CD4-positive, CD25-positive, alpha-beta regulatory T cell (primary cell): ENCODE results near the gene RPL37. TPM values are rescaled to one million over a fixed set of nuclear protein-coding genes. Genes with fewer than 3 reads are reported as not detected.
"Not testable (repeated sequence)": the region's sequence is repeated elsewhere in the genome, so short reads cannot be mapped to it uniquely, and the experiment has no call there.

Experiments used
- ATAC-seq, 2 donors: fragments of 150-1000 bp; cut with Tn5 transposase; one replicate each; pipeline ENCODE4 v1.10.0; 2021; ENCODE audit warnings: low read depth in 2 of 2, moderate number of reproducible peaks in 2 of 2, moderate library complexity in 1 of 2
- DNase-seq, 3 donors: peaks; one replicate each; pipeline versions ENCODE4 v3.0.0 to v3.0.0-alpha.2; 2012 to 2022; ENCODE audit warnings: mixed read lengths in 1 of 3
- H3K27ac ChIP-seq: one replicate; pipeline ENCODE4 v1.7.0; 2013; ENCODE audit warnings: mild to moderate bottlenecking, low read length; ENCODE audit not compliant: insufficient read depth, poor library complexity, severe bottlenecking
- H3K27me3 ChIP-seq: one replicate; pipeline ENCODE4 v1.7.0; 2013; ENCODE audit warnings: low read length; ENCODE audit not compliant: control insufficient read depth, insufficient read depth
- H3K36me3 ChIP-seq: one replicate; pipeline ENCODE4 v1.7.0; 2013; ENCODE audit warnings: mild to moderate bottlenecking, low read length, moderate library complexity; ENCODE audit not compliant: control insufficient read depth, insufficient read depth
- H3K4me1 ChIP-seq: 2 replicates; pipeline ENCODE4 v1.7.0; 2013; ENCODE audit warnings: mild to moderate bottlenecking, low read length; ENCODE audit not compliant: insufficient read depth, control insufficient read depth, poor library complexity, severe bottlenecking
- H3K4me3 ChIP-seq: one replicate; pipeline ENCODE4 v1.7.0; 2013; ENCODE audit warnings: low read depth, mild to moderate bottlenecking, low read length, moderate library complexity
- H3K9me3 ChIP-seq, 2 experiments: 1 replicate in 1 of 2; 2 replicates in 1 of 2; pipeline ENCODE4 v1.7.0; 2013; ENCODE audit warnings: low read length in 2 of 2, mild to moderate bottlenecking in 1 of 2, moderate library complexity in 1 of 2; ENCODE audit not compliant: control insufficient read depth in 2 of 2
- H3K27ac Mint-ChIP-seq, 3 donors: one replicate each; pipeline ENCODE4 v1.8.0; 2020 to 2022; ENCODE audit warnings: mild to moderate bottlenecking in 3 of 3, mixed read lengths in 3 of 3, moderate library complexity in 2 of 3
- H3K27me3 Mint-ChIP-seq: one replicate; pipeline ENCODE4 v1.8.0; 2022; ENCODE audit warnings: mild to moderate bottlenecking, mixed read lengths
- H3K36me3 Mint-ChIP-seq: one replicate; pipeline ENCODE4 v1.8.0; 2020; ENCODE audit warnings: mixed read lengths
- H3K4me1 Mint-ChIP-seq, 4 donors: one replicate each; pipeline ENCODE4 v1.8.0; 2020 to 2022; ENCODE audit warnings: mixed read lengths in 4 of 4, mild to moderate bottlenecking in 1 of 4
- H3K4me3 Mint-ChIP-seq, 4 donors: one replicate each; pipeline ENCODE4 v1.8.0; 2020 to 2022; ENCODE audit warnings: mild to moderate bottlenecking in 4 of 4, mixed read lengths in 4 of 4, moderate library complexity in 3 of 4
- H3K9me3 Mint-ChIP-seq, 7 donors: one replicate each; pipeline ENCODE4 v1.8.0; 2020 to 2022; ENCODE audit warnings: mixed read lengths in 7 of 7, mild to moderate bottlenecking in 3 of 7, moderate library complexity in 2 of 7
- polyA plus RNA-seq, 4 donors: library from polyadenylated mRNA; unstranded; fragments of 300-500 nt; fragmentation: Illumina TruSeq; gene quantifications; one replicate each; pipeline ENCODE4 v1.2.3, GENCODE V29; 2021
- total RNA-seq: library from RNA; stranded (reverse); gene quantifications from one replicate; pipeline ENCODE4 v1.2.3, GENCODE V29; 2022

RPL37 gene
- total and polyA plus RNA-seq, 5 donors from 2014 or later = 1,729 to 2,513 (median 2,030) TPM

DNA sequence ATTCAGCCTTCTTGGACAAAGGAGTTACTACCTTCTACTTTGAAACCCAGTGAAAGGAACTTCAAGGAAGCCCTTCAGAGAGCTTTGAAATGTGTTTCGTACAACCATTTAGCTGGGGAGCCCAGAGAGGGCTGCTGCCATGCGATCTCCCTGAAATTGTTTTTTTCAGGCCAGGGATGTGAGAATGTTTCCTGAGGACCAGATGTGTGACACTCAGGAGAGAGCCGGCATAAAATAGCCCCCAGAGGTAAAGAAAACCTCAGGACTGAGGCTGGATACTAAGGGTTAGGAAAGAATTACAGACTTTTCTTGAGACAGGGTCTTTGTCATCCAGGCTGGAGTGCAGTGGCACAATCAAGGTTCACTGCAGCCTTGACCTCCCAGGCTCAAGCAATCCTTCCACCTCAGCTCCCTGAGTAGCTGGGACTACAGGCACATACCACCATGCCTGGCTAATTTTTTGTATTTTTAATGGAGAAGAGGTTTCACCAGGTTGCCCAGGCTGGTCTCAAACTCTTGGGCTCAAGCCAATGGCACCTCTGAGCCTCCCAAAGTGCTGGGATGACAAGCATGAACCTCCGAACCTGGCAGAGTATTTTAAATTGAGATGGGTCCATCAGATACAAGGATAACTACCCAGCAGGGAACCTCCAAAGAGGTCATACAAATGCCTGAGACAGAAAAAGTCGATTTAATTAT lies 8.4 kb downstream of the RPL37 start:
- H3K4me1 ChIP-seq = no peaks in the 10 kb centered on the region
- H3K27ac Mint-ChIP-seq = no peak overlapping the region
- H3K27me3 Mint-ChIP-seq = no peaks in the 10 kb centered on the region
- no peak overlapping the region for H3K27ac ChIP-seq
- H3K36me3 Mint-ChIP-seq = peaks cover 39% of the 10 kb centered on the region
- H3K4me1 Mint-ChIP-seq = peaks cover 10 to 23% (median 20%) of the 10 kb centered on the region in 4 donors
- no peak overlapping the region for H3K4me3 ChIP-seq
- H3K9me3 ChIP-seq = no peaks in the 10 kb centered on the region
- ATAC-seq = no peak
- H3K4me3 Mint-ChIP-seq = no peak overlapping the region
- no peak for DNase-seq
- H3K9me3 Mint-ChIP-seq = no peaks in the 10 kb centered on the region
- peaks cover 54% of the 10 kb centered on the region for H3K36me3 ChIP-seq
- no peaks in the 10 kb centered on the region for H3K27me3 ChIP-seq

DNA sequence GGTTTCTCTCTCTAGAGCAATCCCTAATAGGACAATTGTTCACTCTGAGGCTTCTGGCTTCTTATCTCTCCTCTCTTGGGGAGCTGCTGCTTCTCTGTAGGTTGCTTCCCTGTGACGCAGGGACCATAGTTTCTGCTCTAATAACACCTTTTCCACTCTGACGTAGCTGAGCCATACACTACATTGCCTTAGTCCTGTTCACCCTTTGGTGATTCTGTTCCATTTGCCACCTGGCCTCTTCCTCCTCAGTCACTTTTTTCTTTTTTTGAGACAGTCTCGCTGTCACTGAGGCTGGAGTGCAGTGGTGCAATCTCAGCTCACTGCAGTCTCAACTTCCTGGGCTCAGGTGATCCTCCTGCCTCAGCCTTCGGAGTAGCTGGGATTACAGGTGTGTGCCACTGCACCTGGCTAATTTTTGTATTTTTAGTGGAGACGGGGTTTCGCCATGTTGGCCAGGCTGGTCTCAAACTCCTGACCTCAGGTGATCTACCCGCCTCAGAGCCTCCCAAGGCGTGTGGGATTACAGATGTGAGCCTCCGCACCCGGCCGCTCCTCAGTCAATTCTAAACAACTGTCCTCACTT lies 9.5 kb downstream of the RPL37 start:
- H3K9me3 Mint-ChIP-seq, H3K4me1 ChIP-seq, ATAC-seq, H3K9me3 ChIP-seq, H3K27ac ChIP-seq, H3K27me3 ChIP-seq, H3K4me3 ChIP-seq, H3K4me3 Mint-ChIP-seq, H3K27me3 Mint-ChIP-seq, DNase-seq: not testable (repeated sequence)
- peaks cover 43% of the 10 kb centered on the region for H3K36me3 ChIP-seq
- Mint-ChIP-seq H3K4me1 (peaks cover 10 to 18% (median 16%) of the 10 kb centered on the region in 4 donors), H3K36me3 (peaks cover 34% of the 10 kb centered on the region), H3K27ac (peak overlapping the region in 2 of 3 donors; percentile 28 to 93)

DNA sequence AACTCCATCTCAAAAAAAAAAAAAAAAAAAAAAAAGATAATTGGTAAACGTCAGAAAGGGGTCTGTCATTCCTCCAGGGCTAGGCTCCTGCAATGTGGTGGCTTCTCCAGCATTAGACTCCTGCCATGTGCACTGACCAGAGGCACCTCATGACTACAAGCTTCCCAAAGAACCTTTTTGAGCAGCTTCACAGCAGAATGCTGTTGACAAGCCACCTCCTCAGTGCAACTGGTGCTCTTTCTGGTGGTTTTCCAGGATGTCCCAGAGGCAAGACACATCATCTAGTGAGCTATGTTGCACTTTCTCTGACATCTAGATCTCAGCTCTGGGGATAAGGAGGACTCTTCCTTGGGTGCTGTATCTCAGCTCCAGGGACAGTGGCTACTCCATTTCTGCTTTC lies 11.6 kb downstream of the RPL37 start:
- Mint-ChIP-seq H3K9me3 (no peaks in the 10 kb centered on the region), H3K27me3 (no peaks in the 10 kb centered on the region), H3K4me1 (peaks cover 0 to 7% (median 5%) of the 10 kb centered on the region in 4 donors), H3K4me3 (no peak overlapping the region), H3K36me3 (peaks cover 15% of the 10 kb centered on the region), H3K27ac (peak overlapping the region in 2 of 3 donors; percentile 36 to 48)
- no peak for ATAC-seq
- H3K4me3 ChIP-seq = no peak overlapping the region
- H3K27ac ChIP-seq = no peak overlapping the region
- no peaks in the 10 kb centered on the region for H3K27me3 ChIP-seq
- no peaks in the 10 kb centered on the region for H3K9me3 ChIP-seq
- H3K4me1 ChIP-seq = no peaks in the 10 kb centered on the region
- peaks cover 22% of the 10 kb centered on the region for H3K36me3 ChIP-seq
- no peak for DNase-seq

DNA sequence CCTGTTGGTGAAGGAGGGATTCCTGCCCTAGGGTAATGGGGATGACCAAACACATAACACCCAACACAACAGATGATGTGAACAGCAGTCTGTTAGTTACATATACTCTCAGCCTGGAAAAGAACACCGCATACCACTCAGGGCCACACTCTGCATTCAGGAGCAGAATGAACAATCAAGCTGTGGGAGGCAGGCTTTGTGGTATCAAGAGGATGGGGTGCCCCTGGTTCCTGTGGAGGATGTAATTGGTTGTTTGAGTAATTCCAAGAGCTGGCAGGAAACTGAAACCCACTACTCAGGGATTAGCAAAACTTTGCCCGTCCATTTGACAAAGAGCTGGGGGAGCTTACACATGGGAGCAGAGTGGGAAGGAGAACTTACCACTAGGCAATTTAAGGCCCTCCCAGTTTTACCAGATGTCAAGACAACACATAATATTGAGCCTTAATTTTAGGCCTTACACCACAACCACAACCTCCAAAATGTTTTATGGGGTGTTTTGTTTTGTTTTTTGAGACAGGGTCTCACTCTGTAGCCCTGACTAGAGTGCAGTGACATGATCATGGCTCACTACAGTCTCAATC lies 21.2 kb downstream of the RPL37 start:
- H3K4me3 ChIP-seq = no peak overlapping the region
- H3K4me1 Mint-ChIP-seq = no peaks in the 10 kb centered on the region
- no peaks in the 10 kb centered on the region for H3K9me3 Mint-ChIP-seq
- no peaks in the 10 kb centered on the region for H3K4me1 ChIP-seq
- H3K27ac ChIP-seq = no peak overlapping the region
- no peaks in the 10 kb centered on the region for H3K36me3 ChIP-seq
- H3K4me3 Mint-ChIP-seq = no peak overlapping the region
- no peaks in the 10 kb centered on the region for H3K27me3 ChIP-seq
- ATAC-seq = no peak
- no peaks in the 10 kb centered on the region for H3K36me3 Mint-ChIP-seq
- no peak overlapping the region for H3K27ac Mint-ChIP-seq
- no peaks in the 10 kb centered on the region for H3K9me3 ChIP-seq
- no peaks in the 10 kb centered on the region for H3K27me3 Mint-ChIP-seq
- no peak for DNase-seq

DNA sequence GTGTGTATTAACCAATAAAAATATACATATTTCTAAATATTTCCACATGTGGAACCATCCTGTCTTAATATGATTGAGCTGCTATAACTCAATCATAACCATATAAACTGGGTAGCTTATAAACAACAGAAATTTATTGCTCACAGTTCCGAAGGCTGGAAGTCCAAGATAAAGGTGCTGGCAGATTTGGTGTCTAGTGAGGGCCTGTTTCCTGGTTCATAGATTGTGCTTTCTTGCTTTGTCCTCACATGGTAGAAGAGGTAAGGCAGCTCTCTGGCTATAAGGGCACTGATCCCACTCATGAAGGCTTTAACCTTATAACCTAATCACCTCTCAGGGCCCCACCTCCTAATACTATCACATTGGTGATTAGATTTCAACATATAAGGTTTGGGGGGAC lies 22.9 kb downstream of the RPL37 start:
- H3K27ac Mint-ChIP-seq = no peak overlapping the region
- no peak for ATAC-seq

DNA sequence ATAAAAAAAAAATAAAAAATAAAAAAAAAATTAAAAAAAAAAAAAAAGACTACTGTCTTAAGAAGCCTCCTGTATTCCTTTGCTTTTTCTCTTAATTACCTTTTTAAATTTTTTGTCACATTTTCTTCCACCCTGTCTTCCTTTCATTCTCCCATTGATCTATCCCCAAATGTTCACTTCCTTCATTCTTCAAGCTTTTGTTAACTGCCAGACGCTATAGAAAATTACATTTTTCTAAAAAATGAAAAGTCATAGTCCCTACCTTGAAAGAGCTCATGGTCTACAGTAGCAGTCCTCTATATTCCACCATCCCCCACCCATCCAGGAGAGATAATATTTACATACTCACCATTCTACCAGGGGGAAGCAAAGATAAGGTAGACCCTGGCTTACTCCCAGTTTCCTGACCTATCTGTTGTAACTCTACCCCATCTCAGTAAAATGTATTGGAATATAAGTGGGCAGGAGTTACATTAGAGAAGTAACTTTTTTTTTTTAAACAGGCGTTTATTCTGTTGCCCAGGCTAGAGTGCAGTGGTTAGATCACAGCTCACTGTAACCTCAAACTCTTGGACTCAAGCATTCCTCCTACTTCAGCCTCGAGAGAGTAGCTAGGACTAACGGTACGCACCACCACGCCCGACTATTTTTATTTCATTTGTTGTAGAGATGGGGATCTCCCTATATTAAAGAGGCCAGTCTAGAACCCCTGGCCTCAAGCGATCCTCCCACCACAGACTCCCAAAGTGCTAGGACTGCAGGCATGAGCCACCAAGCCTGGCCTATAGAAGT lies 33.1 kb downstream of the RPL37 start:
- H3K4me3 ChIP-seq = no peak overlapping the region
- no peaks in the 10 kb centered on the region for H3K27me3 ChIP-seq
- no peak for DNase-seq
- peaks cover 11% of the 10 kb centered on the region for H3K4me1 ChIP-seq
- Mint-ChIP-seq H3K9me3 (peaks cover 0 to 2% (median 0%) of the 10 kb centered on the region in 7 donors), H3K4me1 (peaks cover 3 to 20% (median 12%) of the 10 kb centered on the region in 4 donors), H3K36me3 (no peaks in the 10 kb centered on the region), H3K27me3 (peaks cover 16% of the 10 kb centered on the region), H3K27ac (no peak overlapping the region), H3K4me3 (peak overlapping the region in 2 of 4 donors; percentile 34 to 80)
- no peak for ATAC-seq
- no peak overlapping the region for H3K27ac ChIP-seq
- H3K9me3 ChIP-seq = no peaks in the 10 kb centered on the region
- H3K36me3 ChIP-seq = no peaks in the 10 kb centered on the region

More for the DNA sequence above, 22.9 kb downstream of the RPL37 start:
- Histone ChIP-seq H3K27ac (no peak overlapping the region), H3K4me1 (no peaks in the 10 kb centered on the region), H3K36me3 (no peaks in the 10 kb centered on the region), H3K9me3 (no peaks in the 10 kb centered on the region), H3K4me3 (no peak overlapping the region), H3K27me3 (no peaks in the 10 kb centered on the region)
- Mint-ChIP-seq H3K4me1 (no peaks in the 10 kb centered on the region), H3K36me3 (no peaks in the 10 kb centered on the region), H3K4me3 (no peak overlapping the region), H3K9me3 (no peaks in the 10 kb centered on the region), H3K27me3 (no peaks in the 10 kb centered on the region)
- no peak for DNase-seq

DNA sequence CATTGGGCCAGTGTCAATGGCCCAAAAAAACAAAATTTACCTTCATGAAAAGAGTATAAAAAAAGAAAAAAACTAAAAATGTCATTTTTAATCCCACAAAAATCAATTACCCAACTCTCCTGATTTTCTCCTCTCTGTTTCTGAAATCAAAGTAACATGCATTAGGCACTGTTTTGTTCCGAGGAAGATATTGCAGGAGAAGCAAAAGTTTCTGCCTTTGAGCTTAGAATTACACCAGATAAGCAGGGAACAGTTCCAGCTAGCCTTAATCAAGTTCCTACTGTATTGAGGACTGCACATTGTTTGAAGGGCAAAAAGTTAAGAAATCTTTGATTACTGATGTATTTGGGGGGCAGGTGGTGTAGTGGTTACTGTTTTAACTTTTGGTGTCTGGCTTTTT lies 35.8 kb downstream of the RPL37 start:
- ATAC-seq (no peak), DNase-seq (no peak)
- H3K36me3 ChIP-seq = peaks cover 3% of the 10 kb centered on the region
- peaks cover 19 to 45% (median 32%) of the 10 kb centered on the region in 4 donors for H3K4me1 Mint-ChIP-seq
- H3K27ac Mint-ChIP-seq = peak overlapping the region in 2 of 3 donors; percentile 55 to 96
- H3K4me3 Mint-ChIP-seq = peak overlapping the region; percentile 90 to 97 (median 92)
- H3K36me3 Mint-ChIP-seq = peaks cover 4% of the 10 kb centered on the region
- peak overlapping the region; percentile 83 for H3K4me3 ChIP-seq
- H3K4me1 ChIP-seq = peaks cover 28% of the 10 kb centered on the region
- no peaks in the 10 kb centered on the region for H3K9me3 Mint-ChIP-seq
- H3K27ac ChIP-seq = peak overlapping the region; percentile 83
- no peaks in the 10 kb centered on the region for H3K9me3 ChIP-seq
- no peaks in the 10 kb centered on the region for H3K27me3 ChIP-seq
- peaks cover 13% of the 10 kb centered on the region for H3K27me3 Mint-ChIP-seq
